ENCODE measurements around the gene RPL41.

The RPL41 gene

GRCh38 chr12:56086096-56086495, 30.3 kb upstream of the RPL41 start:
- Histone ChIP-seq H3K36me3 (ENCODE audit: control insufficient read depth in 4 of 4, insufficient read depth in 4 of 4, low read length in 3 of 4) (no peaks in the 10 kb centered on the region), H3K27ac (ENCODE audit: insufficient read depth in 1 of 2, low read depth in 1 of 2, low read length in 2 of 2, poor library complexity in 1 of 2, severe bottlenecking in 2 of 2) (no peak overlapping the region), H3K4me1 (ENCODE audit: control extremely low read depth in 1 of 4, control insufficient read depth in 4 of 4, insufficient read depth in 4 of 4, low read length in 3 of 4) (no peaks in the 10 kb centered on the region), H3K9me3 (ENCODE audit: control extremely low read depth in 1 of 5, control insufficient read depth in 4 of 5, insufficient read depth in 2 of 5, low read depth in 1 of 5, low read length in 4 of 5) (no peaks in the 10 kb centered on the region), H3K27me3 (replicated peaks in 2 of 5; ENCODE audit: control insufficient read depth in 4 of 5, insufficient read depth in 5 of 5, low read length in 4 of 5) (peaks cover 0 to 25% (median 14%) of the 10 kb centered on the region in 5 experiments), H3K4me3 (ENCODE audit: control insufficient read depth in 1 of 7, extremely low read depth in 1 of 7, insufficient read depth in 4 of 7, low read depth in 2 of 7, low read length in 6 of 7) (no peak overlapping the region)
- no CpG with 5 or more reads among the region's 3 CpGs for WGBS (ENCODE audit: insufficient coverage)
- DNase-seq, result no peak
- ChIA-PET CTCF (interaction anchor here (0.5 to 2.6 kb wide), 4 partner anchors 9 to 90 kb away, joined by 3 to 16 read pairs (median 5); partner anchors contain the start of gene PA2G4), POLR2A (no interaction called here)

- Histone ChIP-seq H3K36me3 (ENCODE audit: control insufficient read depth in 4 of 4, insufficient read depth in 4 of 4, low read length in 3 of 4) (no peaks in the 10 kb centered on the region), H3K9me3 (ENCODE audit: control extremely low read depth in 1 of 5, control insufficient read depth in 4 of 5, insufficient read depth in 2 of 5, low read depth in 1 of 5, low read length in 4 of 5) (no peaks in the 10 kb centered on the region), H3K27ac (ENCODE audit: insufficient read depth in 1 of 2, low read depth in 1 of 2, low read length in 2 of 2, poor library complexity in 1 of 2, severe bottlenecking in 2 of 2) (no peak overlapping the region), H3K27me3 (replicated peaks in 2 of 5; ENCODE audit: control insufficient read depth in 4 of 5, insufficient read depth in 5 of 5, low read length in 4 of 5) (peaks cover 0 to 20% (median 9%) of the 10 kb centered on the region in 5 experiments), H3K4me3 (ENCODE audit: control insufficient read depth in 1 of 7, extremely low read depth in 1 of 7, insufficient read depth in 4 of 7, low read depth in 2 of 7, low read length in 6 of 7) (no peak overlapping the region), H3K4me1 (ENCODE audit: control extremely low read depth in 1 of 4, control insufficient read depth in 4 of 4, insufficient read depth in 4 of 4, low read length in 3 of 4) (no peaks in the 10 kb centered on the region)
- DNase-seq, result no peak
- ChIA-PET CTCF (interaction anchor here (0.5 to 2.6 kb wide), 2 partner anchors 9 to 90 kb away, joined by 3 to 16 read pairs; no protein-coding TSS in a partner anchor), POLR2A (no interaction called here)
- WGBS (ENCODE audit: insufficient coverage), result 88% methylated on average over 4 of the region's 6 CpGs
Measured at GRCh38 chr12:56086608-56087007, 29.8 kb upstream of the RPL41 start.

- CTCF ChIA-PET, result interaction anchor here (1.0 kb wide), 1 partner anchor 37 kb away, joined by 3 read pairs; no protein-coding TSS in a partner anchor
- no peak overlapping the region for H3K27ac ChIP-seq (ENCODE audit: insufficient read depth in 1 of 2, low read depth in 1 of 2, low read length in 2 of 2, poor library complexity in 1 of 2, severe bottlenecking in 2 of 2)
- no peaks in the 10 kb centered on the region for H3K36me3 ChIP-seq (ENCODE audit: control insufficient read depth in 4 of 4, insufficient read depth in 4 of 4, low read length in 3 of 4)
- peaks cover 0 to 14% (median 4%) of the 10 kb centered on the region in 5 experiments for H3K27me3 ChIP-seq (replicated peaks in 2 of 5; ENCODE audit: control insufficient read depth in 4 of 5, insufficient read depth in 5 of 5, low read length in 4 of 5)
- WGBS (ENCODE audit: insufficient coverage), result 95% methylated on average over 3 of the region's 6 CpGs
- no peaks in the 10 kb centered on the region for H3K4me1 ChIP-seq (ENCODE audit: control extremely low read depth in 1 of 4, control insufficient read depth in 4 of 4, insufficient read depth in 4 of 4, low read length in 3 of 4)
- no peak overlapping the region for H3K4me3 ChIP-seq (ENCODE audit: control insufficient read depth in 1 of 7, extremely low read depth in 1 of 7, insufficient read depth in 4 of 7, low read depth in 2 of 7, low read length in 6 of 7)
- DNase-seq, result no peak
- no peaks in the 10 kb centered on the region for H3K9me3 ChIP-seq (ENCODE audit: control extremely low read depth in 1 of 5, control insufficient read depth in 4 of 5, insufficient read depth in 2 of 5, low read depth in 1 of 5, low read length in 4 of 5)
- POLR2A ChIA-PET, result no interaction called here
Measured at GRCh38 chr12:56087220-56087619, 29.2 kb upstream of the RPL41 start.

GRCh38 chr12:56097738-56098137, 18.7 kb upstream of the RPL41 start:
- no peak for DNase-seq
- H3K27me3 ChIP-seq (replicated peaks in 2 of 5; ENCODE audit: control insufficient read depth in 4 of 5, insufficient read depth in 5 of 5, low read length in 4 of 5), result peaks cover 0 to 7% (median 0%) of the 10 kb centered on the region in 5 experiments
- no peaks in the 10 kb centered on the region for H3K36me3 ChIP-seq (ENCODE audit: control insufficient read depth in 4 of 4, insufficient read depth in 4 of 4, low read length in 3 of 4)
- H3K27ac ChIP-seq (ENCODE audit: insufficient read depth in 1 of 2, low read depth in 1 of 2, low read length in 2 of 2, poor library complexity in 1 of 2, severe bottlenecking in 2 of 2), result no peak overlapping the region
- peaks cover 0 to 2% (median under 1%) of the 10 kb centered on the region in 4 experiments for H3K4me1 ChIP-seq (ENCODE audit: control extremely low read depth in 1 of 4, control insufficient read depth in 4 of 4, insufficient read depth in 4 of 4, low read length in 3 of 4)
- CTCF ChIA-PET, result interaction anchor here (0.9 to 1.2 kb wide), 2 partner anchors 8 to 27 kb away, joined by 3 read pairs; no protein-coding TSS in a partner anchor
- 92% methylated on average over 3 of the region's 6 CpGs for WGBS (ENCODE audit: insufficient coverage)
- H3K9me3 ChIP-seq (ENCODE audit: control extremely low read depth in 1 of 5, control insufficient read depth in 4 of 5, insufficient read depth in 2 of 5, low read depth in 1 of 5, low read length in 4 of 5), result no peaks in the 10 kb centered on the region
- no peak overlapping the region for H3K4me3 ChIP-seq (ENCODE audit: control insufficient read depth in 1 of 7, extremely low read depth in 1 of 7, insufficient read depth in 4 of 7, low read depth in 2 of 7, low read length in 6 of 7)
- POLR2A ChIA-PET, result no interaction called here

GRCh38 chr12:56098592-56098991, 17.8 kb upstream of the RPL41 start:
- Histone ChIP-seq H3K27ac (ENCODE audit: insufficient read depth in 1 of 2, low read depth in 1 of 2, low read length in 2 of 2, poor library complexity in 1 of 2, severe bottlenecking in 2 of 2) (no peak overlapping the region), H3K36me3 (ENCODE audit: control insufficient read depth in 4 of 4, insufficient read depth in 4 of 4, low read length in 3 of 4) (no peaks in the 10 kb centered on the region), H3K9me3 (ENCODE audit: control extremely low read depth in 1 of 5, control insufficient read depth in 4 of 5, insufficient read depth in 2 of 5, low read depth in 1 of 5, low read length in 4 of 5) (no peaks in the 10 kb centered on the region), H3K4me3 (ENCODE audit: control insufficient read depth in 1 of 7, extremely low read depth in 1 of 7, insufficient read depth in 4 of 7, low read depth in 2 of 7, low read length in 6 of 7) (no peak overlapping the region), H3K4me1 (ENCODE audit: control extremely low read depth in 1 of 4, control insufficient read depth in 4 of 4, insufficient read depth in 4 of 4, low read length in 3 of 4) (peaks cover 8 to 11% (median 9%) of the 10 kb centered on the region in 4 experiments), H3K27me3 (replicated peaks in 2 of 5; ENCODE audit: control insufficient read depth in 4 of 5, insufficient read depth in 5 of 5, low read length in 4 of 5) (peaks cover 0 to 6% (median 0%) of the 10 kb centered on the region in 5 experiments)
- ChIA-PET CTCF (interaction anchor here (0.6 to 1.2 kb wide), 3 partner anchors 9 to 49 kb away, joined by 3 to 6 read pairs (median 3); no protein-coding TSS in a partner anchor), POLR2A (no interaction called here)
- 100% methylated on average over 2 of the region's 3 CpGs for WGBS (ENCODE audit: insufficient coverage)
- no peak for DNase-seq

- ChIA-PET POLR2A (no interaction called here), CTCF (interaction anchor here (0.6 to 1.0 kb wide), 2 partner anchors 8 to 75 kb away, joined by 3 to 6 read pairs; no protein-coding TSS in a partner anchor)
- DNase-seq, result no peak
- Histone ChIP-seq H3K9me3 (ENCODE audit: control extremely low read depth in 1 of 5, control insufficient read depth in 4 of 5, insufficient read depth in 2 of 5, low read depth in 1 of 5, low read length in 4 of 5) (no peaks in the 10 kb centered on the region), H3K27me3 (replicated peaks in 2 of 5; ENCODE audit: control insufficient read depth in 4 of 5, insufficient read depth in 5 of 5, low read length in 4 of 5) (peaks cover 0 to 6% (median 0%) of the 10 kb centered on the region in 5 experiments), H3K27ac (ENCODE audit: insufficient read depth in 1 of 2, low read depth in 1 of 2, low read length in 2 of 2, poor library complexity in 1 of 2, severe bottlenecking in 2 of 2) (no peak overlapping the region), H3K4me1 (ENCODE audit: control extremely low read depth in 1 of 4, control insufficient read depth in 4 of 4, insufficient read depth in 4 of 4, low read length in 3 of 4) (peaks cover 10 to 17% (median 12%) of the 10 kb centered on the region in 4 experiments), H3K4me3 (ENCODE audit: control insufficient read depth in 1 of 7, extremely low read depth in 1 of 7, insufficient read depth in 4 of 7, low read depth in 2 of 7, low read length in 6 of 7) (no peak overlapping the region), H3K36me3 (ENCODE audit: control insufficient read depth in 4 of 4, insufficient read depth in 4 of 4, low read length in 3 of 4) (no peaks in the 10 kb centered on the region)
- WGBS (ENCODE audit: insufficient coverage), result 100% methylated on average over 3 of the region's 4 CpGs
Measured at GRCh38 chr12:56099787-56100186, 16.6 kb upstream of the RPL41 start.

GRCh38 chr12:56101045-56101444, 15.4 kb upstream of the RPL41 start:
- no peak for DNase-seq
- H3K4me1 ChIP-seq (ENCODE audit: control extremely low read depth in 1 of 4, control insufficient read depth in 4 of 4, insufficient read depth in 4 of 4, low read length in 3 of 4), result peaks cover 16 to 30% (median 23%) of the 10 kb centered on the region in 4 experiments
- H3K36me3 ChIP-seq (ENCODE audit: control insufficient read depth in 4 of 4, insufficient read depth in 4 of 4, low read length in 3 of 4), result peaks cover 0 to under 1% (median 0%) of the 10 kb centered on the region in 4 experiments
- H3K27ac ChIP-seq (ENCODE audit: insufficient read depth in 1 of 2, low read depth in 1 of 2, low read length in 2 of 2, poor library complexity in 1 of 2, severe bottlenecking in 2 of 2), result no peak overlapping the region
- ChIA-PET POLR2A (no interaction called here), CTCF (interaction anchor here (1.2 kb wide), 1 partner anchor 14 kb away, joined by 3 read pairs; no protein-coding TSS in a partner anchor)
- H3K27me3 ChIP-seq (replicated peaks in 2 of 5; ENCODE audit: control insufficient read depth in 4 of 5, insufficient read depth in 5 of 5, low read length in 4 of 5), result peaks cover 0 to 6% (median 0%) of the 10 kb centered on the region in 5 experiments
- no peak overlapping the region for H3K4me3 ChIP-seq (ENCODE audit: control insufficient read depth in 1 of 7, extremely low read depth in 1 of 7, insufficient read depth in 4 of 7, low read depth in 2 of 7, low read length in 6 of 7)
- 88% methylated on average over 7 of the region's 14 CpGs for WGBS (ENCODE audit: insufficient coverage)
- H3K9me3 ChIP-seq (ENCODE audit: control extremely low read depth in 1 of 5, control insufficient read depth in 4 of 5, insufficient read depth in 2 of 5, low read depth in 1 of 5, low read length in 4 of 5), result no peaks in the 10 kb centered on the region
